BLaER1 treated with 17β-estradiol and CSF1 and Interleukin-3, amounts not matched to agents 10 nM and 100 nM (cell line): ENCODE data around the gene SNX12.
"Not testable (repeated sequence)": the region's sequence is repeated elsewhere in the genome, so short reads cannot be mapped to it uniquely, and the experiment has no call there.

ENCODE experiments used
- H3K27ac ChIP-seq, 11 experiments: shearing (Covaris generic); formaldehyde crosslinking; 2 replicates each; pipeline ENCODE4 v1.8.1; 2022
- H3K27me3 ChIP-seq, 11 experiments: shearing (Covaris generic); formaldehyde crosslinking; 2 replicates each; pipeline ENCODE4 v1.8.1; 2022
- H3K36me3 ChIP-seq, 11 experiments: shearing (Covaris generic); formaldehyde crosslinking; 2 replicates each; pipeline ENCODE4 v1.8.1; 2022
- H3K4me1 ChIP-seq, 10 experiments: shearing (Covaris generic); formaldehyde crosslinking; 2 replicates each; pipeline ENCODE4 v1.8.1; 2022
- H3K4me2 ChIP-seq, 11 experiments: shearing (Covaris generic); formaldehyde crosslinking; 2 replicates each; pipeline ENCODE4 v1.8.1; 2022
- H3K4me3 ChIP-seq, 10 experiments: shearing (Covaris generic); formaldehyde crosslinking; 2 replicates each; pipeline ENCODE4 v1.8.1; 2022
- H3K9ac ChIP-seq, 11 experiments: shearing (Covaris generic); formaldehyde crosslinking; 2 replicates each; pipeline ENCODE4 v1.8.1; 2022
- H3K9me3 ChIP-seq, 11 experiments: shearing (Covaris generic); formaldehyde crosslinking; replicated peaks in 1 of 11; 2 replicates each; pipeline ENCODE4 v1.8.1; 2022
- H4K20me1 ChIP-seq, 11 experiments: shearing (Covaris generic); formaldehyde crosslinking; 2 replicates each; pipeline ENCODE4 v1.8.1; 2022
- Cebpa-rat ChIP-seq, 11 experiments: shearing (Covaris generic); IDR thresholded peaks; 2 replicates each; pipeline ENCODE4 v1.8.1; 2022

Gene SNX12

DNA sequence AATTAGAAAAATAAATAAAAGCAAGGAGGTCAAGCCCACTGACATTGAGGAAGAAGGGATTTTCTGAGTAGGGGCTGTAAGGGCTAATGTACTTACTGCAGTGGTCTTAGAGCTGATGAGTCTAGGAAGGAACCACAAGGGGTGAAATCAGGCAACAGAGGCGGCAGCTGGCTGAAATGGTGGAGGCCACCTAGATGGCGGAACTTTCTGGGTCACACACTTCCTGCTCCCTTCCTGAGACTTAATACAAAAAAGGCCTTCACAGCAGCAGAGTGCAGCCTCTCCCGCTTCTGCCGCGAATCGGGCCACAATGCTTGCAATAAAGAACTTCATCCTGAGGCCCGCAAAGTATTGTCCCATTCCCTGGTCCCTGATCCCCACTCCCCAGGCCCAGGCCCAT, 15.4 kb downstream of the SNX12 start:
- Histone ChIP-seq H3K4me2 (no peak overlapping the region), H3K4me3 (no peak overlapping the region), H3K27me3 (peaks cover 12 to 64% (median 50%) of the 10 kb centered on the region in 11 experiments; a peak in 21 of 22 replicates), H3K36me3 (peaks cover 9 to 27% (median 17%) of the 10 kb centered on the region in 11 experiments; a peak in 17 of 22 replicates), H3K9me3 (peaks cover 0 to 13% (median 6%) of the 10 kb centered on the region in 11 experiments; a peak in 8 of 22 replicates), H4K20me1 (peaks cover 0 to 8% (median 0%) of the 10 kb centered on the region in 11 experiments; a peak in 3 of 22 replicates), H3K27ac (no peak overlapping the region), H3K4me1 (peaks cover 16 to 40% (median 22%) of the 10 kb centered on the region in 10 experiments), H3K9ac (no peak overlapping the region)
- no peak for TF ChIP-seq Cebpa-rat (IDR thresholded peaks at IDR 0.05)

DNA sequence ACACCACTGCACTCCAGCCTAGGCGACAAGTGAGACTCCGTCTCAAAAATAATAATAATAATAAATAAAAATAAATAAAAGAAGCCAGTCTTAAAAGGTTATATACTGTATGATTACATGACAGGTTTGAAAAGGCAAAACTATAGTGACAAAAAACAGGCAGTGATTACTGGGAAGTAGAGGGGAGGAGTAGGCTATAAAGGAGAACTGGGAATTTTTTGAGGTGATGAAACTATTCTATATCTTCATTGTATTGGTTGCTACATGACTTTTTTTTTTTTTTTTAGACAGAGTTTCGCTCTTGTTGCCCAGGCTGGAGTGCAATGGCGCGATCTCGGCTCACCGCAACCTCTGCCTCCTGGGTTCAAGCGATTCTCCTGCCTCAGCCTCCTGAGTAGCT, 20.2 kb downstream of the SNX12 start:
- H3K27me3 ChIP-seq: peaks cover 25 to 64% (median 51%) of the 10 kb centered on the region in 11 experiments
- not testable (repeated sequence) for H3K4me3 ChIP-seq, H3K27ac ChIP-seq, H3K9me3 ChIP-seq, H3K9ac ChIP-seq, H4K20me1 ChIP-seq, H3K4me2 ChIP-seq, H3K36me3 ChIP-seq
- peaks cover 0 to 11% (median 3%) of the 10 kb centered on the region in 10 experiments; a peak in 7 of 20 replicates for H3K4me1 ChIP-seq

DNA sequence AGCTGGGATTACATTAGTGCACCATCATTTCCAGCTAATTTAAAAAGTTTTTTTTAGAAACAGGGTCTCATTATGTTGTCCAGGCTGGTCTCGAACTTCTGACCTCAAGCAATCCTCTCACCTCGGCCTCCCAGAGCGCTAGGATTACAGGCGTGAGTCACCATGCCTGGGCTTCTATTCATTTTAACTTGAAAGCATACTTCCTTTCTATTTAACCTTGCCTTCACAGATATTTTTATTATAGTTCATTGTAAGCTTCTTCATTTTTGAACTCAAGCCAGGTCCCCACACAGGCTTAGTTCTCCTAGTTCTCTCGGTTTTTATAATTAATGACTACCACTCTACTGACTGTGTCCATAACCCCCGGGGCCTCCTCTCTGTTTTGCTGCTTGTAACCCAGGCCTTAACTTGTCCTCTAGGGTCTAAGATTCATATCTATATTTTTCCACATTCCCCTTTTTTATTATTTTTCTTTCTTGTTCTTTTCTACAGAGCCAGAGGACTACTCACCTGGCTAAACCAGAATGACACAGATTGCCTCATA, 50.7 kb downstream of the SNX12 start:
- TF ChIP-seq Cebpa-rat (IDR thresholded peaks at IDR 0.05): no peak
- no peaks in the 10 kb centered on the region for H3K9me3 ChIP-seq
- H4K20me1 ChIP-seq: no peaks in the 10 kb centered on the region
- H3K9ac ChIP-seq: no peak overlapping the region
- H3K4me2 ChIP-seq: no peak overlapping the region
- no peaks in the 10 kb centered on the region for H3K4me1 ChIP-seq
- H3K4me3 ChIP-seq: no peak overlapping the region
- H3K36me3 ChIP-seq: peaks cover 0 to 5% (median 0%) of the 10 kb centered on the region in 11 experiments; a peak in 2 of 22 replicates
- no peak overlapping the region for H3K27ac ChIP-seq
- H3K27me3 ChIP-seq: peaks cover 36 to 91% (median 75%) of the 10 kb centered on the region in 11 experiments
